Measurements from ENCODE around the gene SPARCL1.
"Not testable (repeated sequence)": the region's sequence is repeated elsewhere in the genome, so short reads cannot be mapped to it uniquely, and the experiment has no call there.

The SPARCL1 gene, protein sequence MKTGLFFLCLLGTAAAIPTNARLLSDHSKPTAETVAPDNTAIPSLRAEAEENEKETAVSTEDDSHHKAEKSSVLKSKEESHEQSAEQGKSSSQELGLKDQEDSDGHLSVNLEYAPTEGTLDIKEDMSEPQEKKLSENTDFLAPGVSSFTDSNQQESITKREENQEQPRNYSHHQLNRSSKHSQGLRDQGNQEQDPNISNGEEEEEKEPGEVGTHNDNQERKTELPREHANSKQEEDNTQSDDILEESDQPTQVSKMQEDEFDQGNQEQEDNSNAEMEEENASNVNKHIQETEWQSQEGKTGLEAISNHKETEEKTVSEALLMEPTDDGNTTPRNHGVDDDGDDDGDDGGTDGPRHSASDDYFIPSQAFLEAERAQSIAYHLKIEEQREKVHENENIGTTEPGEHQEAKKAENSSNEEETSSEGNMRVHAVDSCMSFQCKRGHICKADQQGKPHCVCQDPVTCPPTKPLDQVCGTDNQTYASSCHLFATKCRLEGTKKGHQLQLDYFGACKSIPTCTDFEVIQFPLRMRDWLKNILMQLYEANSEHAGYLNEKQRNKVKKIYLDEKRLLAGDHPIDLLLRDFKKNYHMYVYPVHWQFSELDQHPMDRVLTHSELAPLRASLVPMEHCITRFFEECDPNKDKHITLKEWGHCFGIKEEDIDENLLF

DNA sequence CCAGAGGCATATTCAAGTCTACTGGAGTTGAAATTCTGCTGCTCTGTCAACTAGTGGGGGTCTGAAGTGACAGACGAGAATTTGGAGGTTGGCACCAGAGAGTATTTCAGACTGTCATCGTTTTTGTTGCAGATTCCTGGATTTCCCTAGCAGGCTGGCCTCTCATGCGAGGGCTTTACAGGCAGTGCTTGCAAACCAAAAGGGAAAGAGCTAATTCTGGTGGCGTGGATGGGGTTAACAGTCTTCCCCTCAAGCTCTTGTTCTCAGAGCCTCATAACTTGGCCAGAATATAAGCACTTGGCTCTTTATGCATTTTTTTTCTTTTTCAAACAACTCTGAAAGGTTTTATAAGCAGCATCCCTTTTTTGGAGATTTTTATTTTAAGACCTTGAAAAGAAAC, at the start of gene SPARCL1:
Gene SPARCL1, minus strand, starts transcription at position 190 of the 400 bp plus-strand sequence. CDS start 29,802 bp downstream, outside the sequence.
- no peak for DNase-seq

DNA sequence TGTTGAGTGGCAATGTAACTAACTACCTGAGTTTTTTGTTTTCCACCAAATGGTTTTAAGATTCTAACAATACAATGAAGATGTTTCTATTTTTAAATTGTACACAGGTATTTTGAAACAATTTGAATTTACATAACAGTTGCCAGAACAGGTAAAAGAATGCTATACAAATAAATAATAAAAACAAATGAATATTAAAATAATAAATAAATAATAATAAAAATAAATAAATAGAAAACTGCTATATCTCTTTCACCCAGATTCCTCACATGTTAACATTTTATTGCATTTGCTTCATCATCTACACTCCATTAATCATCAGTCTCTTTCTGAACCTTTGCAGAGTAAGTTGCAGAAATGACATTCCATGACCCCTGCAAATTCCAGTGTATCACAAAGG, 46.8 kb upstream of the SPARCL1 start:
- DNase-seq: no peak

DNA sequence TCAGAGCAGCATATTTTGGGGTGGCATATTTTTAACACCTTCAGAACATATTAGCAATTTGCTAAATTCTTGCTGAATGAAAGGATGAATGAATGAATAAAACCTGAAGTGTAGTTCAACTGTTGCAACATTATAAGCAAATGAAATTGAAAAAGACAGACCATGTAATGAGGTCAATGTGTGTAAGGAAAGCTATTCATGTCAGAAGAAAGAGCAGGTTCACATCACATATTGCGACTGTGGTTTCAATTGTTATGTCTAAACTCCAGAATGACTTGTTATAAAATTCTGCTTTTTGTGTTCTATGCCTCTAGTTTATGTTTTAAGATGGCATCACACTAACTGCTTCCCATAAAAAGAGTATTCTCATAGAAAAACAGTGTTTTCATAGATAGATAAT, 46.2 kb upstream of the SPARCL1 start:
- DNase-seq: no peak

DNA sequence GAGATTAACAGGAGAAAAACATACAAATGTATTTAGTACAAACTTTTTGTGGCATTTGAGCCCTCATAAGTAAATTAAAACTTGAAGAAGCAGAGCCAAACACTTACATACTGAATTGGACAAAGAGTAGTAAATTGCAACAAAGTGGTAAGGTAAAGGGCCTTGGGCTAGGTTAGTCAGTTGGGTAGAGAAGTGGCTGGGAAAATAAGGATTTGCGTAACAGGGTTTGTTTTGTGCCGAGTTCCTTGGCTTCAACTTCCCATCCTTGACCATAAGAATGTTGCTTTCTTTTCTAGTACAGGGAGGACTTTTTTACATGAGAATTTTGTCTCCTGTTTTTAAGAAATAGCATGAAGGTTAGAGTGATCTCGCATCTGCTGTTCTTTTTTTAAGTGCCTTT, 45.8 kb upstream of the SPARCL1 start:
- no peak for DNase-seq

DNA sequence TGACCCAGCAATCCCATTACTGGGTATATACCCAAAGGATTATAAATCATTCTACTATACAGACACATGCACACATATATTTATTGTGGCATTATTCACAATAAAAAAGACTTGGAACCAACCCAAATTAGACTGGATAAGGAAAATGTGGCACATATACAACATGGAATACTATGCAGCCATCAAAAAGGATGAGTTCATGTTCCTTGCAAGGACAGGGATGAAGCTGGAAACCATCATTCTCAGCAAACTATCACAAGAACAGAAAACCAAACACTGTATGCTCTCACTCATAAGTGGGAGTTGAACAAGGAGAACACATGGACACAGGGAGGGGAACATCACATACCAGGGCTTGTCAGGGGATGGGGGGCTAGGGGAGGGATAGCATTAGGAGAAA, 45.2 kb upstream of the SPARCL1 start:
- DNase-seq: not testable (repeated sequence)

DNA sequence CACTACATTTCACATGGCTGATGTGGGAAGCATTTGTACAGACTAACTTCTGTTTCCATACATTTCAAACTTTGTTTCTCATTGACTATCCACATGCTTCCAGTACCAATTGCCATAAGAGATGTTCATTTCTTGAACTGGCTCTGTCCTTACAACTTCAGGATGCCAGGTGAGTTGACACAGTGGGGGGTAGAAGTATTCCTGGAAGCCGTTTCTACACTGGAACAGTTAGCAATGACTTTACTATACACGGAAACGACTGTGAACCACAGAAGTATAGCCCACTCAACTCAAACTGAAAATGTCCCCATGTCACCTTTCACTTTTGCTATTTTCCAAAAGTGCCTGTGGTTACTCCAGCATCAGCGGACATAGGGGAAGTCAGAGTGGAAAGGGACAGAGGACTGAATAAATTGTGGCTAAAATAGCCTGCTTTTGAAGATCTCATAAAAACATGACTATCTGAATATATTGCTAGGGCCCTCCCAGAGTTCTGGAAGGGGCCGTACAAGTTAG, 41.2 kb upstream of the SPARCL1 start:
- DNase-seq: no peak

DNA sequence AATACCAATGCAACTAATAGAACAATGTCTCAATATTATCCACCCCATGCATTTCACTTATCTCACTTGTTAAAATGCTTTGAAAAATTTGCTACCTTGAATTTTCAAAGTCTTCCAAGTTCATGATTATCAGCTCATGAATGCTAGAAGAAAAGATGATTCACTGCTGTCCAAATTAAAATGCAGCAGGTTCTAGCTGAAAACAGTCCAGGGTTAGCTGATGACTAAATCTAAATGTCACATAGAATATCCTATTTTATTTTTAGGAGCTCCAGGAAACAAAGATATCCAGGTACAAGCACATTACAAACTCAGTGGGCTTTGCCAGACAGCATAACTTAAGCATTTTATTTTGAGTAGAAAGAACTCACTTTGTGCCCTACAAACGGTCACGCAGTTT, 38.0 kb upstream of the SPARCL1 start:
- DNase-seq: no peak

DNA sequence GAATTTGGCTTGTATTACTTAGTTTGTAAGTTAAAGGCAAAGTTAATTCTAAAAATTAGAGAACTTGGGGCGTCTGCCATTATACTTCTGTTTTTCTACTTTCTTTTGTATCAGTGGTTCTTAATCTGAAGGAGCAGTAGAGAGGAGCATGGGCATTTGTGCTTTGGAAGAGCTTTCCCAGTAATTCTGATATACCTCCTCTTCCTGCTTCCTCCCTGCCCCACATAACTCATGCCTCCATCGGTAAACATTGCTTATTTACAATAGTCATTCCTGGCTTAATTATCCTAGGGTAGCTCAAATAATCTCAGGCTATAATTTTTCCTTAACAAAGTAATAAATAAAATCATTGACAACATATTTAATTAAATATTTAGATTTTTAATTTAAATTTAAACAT, 37.1 kb upstream of the SPARCL1 start:
- DNase-seq: no peak

DNA sequence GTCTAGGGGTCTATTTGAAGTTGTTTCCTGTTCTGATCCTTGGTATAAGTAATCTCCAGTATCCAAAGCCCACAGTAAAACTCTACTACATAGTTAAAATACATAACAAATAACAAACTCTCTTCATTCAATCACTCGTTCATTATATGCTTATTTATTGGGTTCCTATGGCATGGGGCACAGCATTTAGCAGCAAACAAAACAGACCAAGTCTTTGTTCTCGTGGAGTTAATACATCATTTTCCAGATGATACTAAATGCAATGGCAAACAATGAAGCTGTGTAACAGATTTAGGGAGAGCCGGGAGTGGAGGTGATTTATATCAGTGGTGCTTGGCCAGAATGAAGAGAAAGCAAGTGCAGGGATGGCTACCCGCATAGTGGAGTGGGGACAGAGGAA, 36.6 kb upstream of the SPARCL1 start:
- no peak for DNase-seq

DNA sequence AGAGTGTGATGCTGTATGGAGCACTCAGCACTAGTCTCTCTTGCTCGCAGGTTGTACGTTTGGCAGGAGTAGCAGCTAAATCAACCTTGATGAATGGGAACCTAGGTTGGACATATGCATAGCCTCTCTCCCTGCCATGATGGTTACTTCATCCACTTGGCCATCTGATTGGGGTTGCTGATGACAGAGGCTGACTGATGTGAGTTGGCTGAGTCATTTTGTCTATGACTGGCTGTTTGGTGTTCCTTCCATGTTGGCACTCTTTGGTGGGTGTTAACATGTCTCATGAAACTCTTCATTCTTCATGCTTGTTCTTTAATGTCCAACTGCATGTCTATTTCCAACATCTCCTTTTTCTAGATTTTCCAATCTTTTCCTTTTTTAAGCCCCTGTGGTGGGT, 31.6 kb upstream of the SPARCL1 start:
- no peak for DNase-seq

DNA sequence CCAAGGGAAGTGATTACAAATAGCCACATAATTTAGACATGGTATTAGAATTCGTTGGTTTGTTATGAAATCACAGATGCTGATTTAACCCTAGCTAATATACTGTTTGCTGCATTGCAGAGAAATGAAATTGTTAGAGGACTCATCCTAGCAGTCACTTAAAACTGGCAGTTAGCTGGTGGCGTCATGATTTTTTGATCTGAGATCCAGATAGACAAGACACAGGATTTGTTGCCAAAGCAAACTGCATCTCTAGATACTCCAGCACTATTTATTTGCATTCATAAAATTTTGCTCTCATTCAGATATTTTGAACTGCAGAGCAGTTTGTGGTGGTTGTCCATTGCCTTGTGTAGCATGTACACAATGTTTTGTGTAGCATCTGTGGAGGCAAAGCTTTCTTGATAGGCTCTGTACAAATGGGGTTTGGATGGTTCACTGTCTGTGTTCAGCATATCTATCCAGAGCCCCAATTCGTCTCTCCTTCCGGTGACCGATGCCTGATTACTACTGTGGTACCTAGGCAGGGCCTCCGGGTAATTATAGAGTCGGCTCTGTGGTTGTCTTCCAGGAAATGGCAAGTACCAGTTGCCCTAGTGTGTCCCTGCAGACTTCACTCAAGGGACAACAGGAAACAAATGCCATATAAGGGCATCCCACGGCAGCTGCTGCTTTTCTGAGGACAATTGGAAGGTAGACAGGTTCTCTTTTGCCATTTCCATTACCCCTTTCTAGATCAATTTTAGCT, 30.1 kb upstream of the SPARCL1 start:
- DNase-seq: no peak

DNA sequence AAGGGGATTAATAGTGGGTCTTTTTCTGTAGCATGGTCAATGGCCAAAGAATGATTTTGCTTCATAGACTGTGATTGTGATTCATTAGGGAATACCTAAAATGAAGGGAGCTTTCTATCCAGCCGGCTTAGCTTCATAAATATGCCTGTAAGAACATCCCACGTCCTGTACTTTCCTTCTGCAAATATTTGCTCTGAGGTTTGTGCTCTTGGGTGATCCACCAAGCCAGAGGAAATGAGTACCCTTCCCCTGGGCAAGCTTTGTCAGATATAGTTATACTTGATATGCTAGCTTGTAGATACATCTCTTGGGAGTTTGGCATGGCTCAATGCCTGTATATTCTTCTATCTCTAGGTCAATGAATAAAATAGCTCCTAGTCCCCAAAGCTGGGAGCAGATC, 28.2 kb upstream of the SPARCL1 start:
- no peak for DNase-seq

DNA sequence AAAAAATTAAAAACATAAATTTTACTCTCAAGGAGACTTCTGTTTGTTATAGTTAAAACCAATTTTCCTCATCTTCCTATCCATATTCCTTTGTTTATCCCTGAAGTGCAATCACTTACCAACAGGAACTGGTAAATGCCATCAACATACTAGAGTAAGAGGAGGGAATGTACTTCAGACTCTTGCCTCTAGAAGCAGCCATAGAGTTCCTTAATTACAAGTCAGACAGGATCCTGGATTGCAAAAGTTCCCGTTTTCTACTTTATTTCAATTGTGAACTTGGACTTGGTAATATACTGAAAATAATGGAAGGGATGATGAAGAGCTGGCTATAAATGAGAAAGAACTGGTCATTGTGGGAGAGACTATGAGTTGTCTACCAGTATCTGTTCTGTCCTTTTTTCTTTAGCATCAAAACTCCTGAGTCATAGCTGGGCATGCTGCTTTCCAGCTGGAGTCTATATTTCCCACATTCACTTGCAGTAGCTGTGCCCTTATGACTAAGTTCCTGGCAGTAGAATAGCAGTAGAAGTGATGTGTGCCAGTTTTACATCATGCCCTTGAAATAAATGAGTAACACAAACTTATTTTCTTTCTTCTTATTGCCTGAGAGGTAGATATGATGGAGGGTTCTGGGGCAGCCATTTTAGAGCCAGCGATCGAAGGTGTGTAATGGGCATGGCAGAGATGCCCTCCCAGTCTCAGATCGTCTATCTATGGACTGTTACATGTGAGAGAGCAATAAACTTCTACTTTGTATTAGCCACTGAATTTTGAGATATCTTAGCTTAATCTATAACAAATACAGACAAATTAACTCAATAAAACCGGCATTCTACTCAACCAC, 26.8 kb upstream of the SPARCL1 start:
- no peak for DNase-seq

DNA sequence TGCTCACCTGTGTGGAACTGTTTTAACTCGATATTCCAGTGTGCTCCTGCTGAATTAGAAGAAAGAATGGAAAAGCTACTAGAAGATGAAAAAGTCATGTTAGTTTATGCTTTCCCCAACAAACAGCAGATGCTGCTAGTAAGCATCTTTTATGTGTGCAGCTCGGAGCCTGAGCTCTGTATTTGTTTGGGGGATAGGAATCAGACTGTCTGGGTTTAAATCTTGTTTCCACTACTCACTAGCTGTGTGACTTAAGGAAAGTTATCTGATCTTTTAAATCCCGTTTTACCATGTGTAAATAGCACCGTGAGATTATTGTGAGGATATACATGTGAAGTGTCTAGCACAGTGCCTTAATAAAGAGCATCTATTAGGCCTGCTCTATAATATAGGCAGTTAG, 24.0 kb upstream of the SPARCL1 start:
- DNase-seq: no peak

DNA sequence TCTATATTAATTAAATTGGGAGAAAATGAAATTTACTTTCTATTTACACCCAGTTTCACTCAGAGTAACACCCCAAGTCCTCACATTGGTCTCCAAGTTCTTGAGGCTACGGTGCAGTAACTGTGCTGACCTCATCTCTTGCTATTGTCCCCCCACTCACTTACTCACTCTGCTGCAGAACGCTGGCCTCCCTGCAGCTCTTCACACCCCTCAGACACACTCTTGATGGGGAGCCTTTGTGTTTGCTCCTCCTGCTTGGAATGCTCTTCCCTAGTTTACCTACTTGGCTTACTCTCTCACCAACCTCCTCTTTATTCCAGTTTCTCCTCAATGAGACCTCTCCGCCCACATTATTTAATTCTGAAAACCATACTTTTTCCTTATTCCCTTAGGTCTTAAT, 22.2 kb upstream of the SPARCL1 start:
- DNase-seq: no peak

DNA sequence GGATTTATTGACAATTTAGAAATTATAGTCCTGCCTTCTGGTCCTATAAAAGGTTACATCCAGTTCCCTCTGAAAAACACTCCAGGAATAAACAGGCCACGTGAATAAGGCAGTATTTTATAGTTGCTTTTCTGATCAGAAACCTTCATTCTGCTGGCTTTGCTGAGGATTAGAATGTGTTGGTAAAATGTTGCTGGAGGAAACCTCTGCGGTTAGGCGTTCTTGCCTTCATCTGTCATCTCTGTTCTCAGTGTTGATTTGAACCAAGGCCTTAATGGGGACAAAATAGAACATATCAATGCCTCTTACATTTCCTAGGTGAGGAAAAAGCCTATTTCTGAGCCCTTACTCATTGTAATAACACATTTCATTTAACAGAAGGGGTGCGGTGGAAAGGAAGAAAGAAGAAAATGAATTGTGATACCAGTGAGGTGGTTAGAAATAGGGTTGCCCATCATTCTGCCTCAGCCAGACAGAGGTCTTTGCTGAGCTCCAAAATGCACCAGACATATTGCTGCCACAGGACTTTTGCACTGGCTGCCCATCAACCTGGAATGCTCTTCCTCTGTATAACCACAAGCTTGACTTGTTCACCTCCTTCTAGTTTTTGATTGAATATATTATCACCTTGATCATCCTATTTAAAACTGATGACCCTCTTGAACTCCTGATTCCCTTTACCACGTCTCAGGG, 18.0 kb upstream of the SPARCL1 start:
- DNase-seq: no peak

DNA sequence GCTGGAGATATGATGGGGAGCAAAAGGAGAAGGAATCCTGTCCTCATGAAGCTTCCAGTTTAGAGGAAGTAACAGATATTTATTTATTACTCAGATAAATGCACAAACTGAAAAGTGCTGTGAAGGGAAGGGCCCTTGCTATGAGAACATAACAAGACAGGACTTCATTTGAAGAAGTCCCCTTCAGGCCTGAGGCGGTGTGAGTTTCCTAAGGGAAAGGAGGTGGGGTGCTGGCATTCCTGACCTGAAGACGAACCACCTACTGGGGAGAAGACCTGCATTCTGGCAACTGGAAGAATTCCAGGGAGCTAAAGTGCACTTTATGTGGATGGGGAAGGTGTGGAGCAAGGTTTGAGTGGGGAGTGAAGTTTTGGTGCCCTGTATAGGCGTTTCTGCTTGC, 15.9 kb upstream of the SPARCL1 start:
- DNase-seq: no peak

DNA sequence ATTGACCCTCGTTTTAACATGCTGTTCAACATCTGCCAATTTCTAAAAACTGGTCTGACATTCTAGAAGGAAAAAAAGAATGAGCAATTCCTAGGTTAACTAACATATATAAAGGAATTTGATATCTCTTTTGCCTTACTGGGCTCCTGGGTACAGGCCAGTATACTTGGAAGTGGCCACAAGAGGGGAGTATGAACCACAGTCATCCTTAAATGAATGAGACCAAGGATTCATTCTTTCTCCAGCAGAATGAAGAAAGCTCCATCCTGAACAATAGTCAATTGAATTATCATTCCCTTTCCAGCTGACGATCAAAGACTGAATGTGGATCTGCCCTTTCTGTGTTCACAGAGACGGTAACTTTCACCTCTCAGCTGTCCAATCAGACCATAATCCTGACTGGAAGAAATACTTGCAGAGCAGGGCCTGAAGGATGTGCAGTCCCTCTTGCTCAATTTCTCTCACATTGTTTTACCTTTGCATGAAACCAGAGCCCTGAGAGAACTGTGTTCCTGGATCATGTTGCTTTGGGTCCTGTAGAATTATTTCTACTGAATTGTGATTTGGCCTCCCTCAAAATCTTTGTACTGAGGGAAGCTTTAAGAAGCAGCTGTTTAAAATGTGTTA, 14.8 kb upstream of the SPARCL1 start:
- no peak for DNase-seq

DNA sequence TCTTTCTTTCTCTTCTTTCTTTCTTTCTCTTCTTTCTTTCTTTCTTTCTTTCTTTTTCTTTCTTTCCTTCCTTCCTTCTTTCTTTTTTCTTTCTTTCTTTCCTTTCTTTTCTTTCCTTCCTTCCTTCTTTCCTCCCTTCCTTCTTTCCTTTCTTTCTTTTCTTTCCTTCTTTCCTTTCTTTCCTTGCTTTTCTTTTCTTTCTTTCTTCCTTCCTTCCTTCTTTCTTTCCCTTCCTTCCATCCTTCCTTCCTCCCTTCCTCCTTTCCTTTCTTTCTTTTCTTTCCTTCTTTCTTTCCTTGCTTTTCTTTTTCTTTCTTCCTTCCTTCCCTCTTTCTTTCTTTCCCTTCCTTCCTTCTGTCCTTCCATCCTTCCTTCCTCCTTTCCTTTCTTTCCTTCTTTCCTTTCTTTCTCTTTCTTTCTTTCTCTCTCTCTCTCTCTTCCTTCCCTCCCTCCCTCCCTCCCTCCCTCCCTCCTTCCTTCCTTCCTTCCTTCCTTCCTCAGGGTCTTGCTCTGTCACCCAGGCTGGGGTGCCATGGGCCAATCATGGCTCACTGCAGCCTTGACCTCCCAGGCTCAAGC, 13.6 kb upstream of the SPARCL1 start:
- no peak for DNase-seq

DNA sequence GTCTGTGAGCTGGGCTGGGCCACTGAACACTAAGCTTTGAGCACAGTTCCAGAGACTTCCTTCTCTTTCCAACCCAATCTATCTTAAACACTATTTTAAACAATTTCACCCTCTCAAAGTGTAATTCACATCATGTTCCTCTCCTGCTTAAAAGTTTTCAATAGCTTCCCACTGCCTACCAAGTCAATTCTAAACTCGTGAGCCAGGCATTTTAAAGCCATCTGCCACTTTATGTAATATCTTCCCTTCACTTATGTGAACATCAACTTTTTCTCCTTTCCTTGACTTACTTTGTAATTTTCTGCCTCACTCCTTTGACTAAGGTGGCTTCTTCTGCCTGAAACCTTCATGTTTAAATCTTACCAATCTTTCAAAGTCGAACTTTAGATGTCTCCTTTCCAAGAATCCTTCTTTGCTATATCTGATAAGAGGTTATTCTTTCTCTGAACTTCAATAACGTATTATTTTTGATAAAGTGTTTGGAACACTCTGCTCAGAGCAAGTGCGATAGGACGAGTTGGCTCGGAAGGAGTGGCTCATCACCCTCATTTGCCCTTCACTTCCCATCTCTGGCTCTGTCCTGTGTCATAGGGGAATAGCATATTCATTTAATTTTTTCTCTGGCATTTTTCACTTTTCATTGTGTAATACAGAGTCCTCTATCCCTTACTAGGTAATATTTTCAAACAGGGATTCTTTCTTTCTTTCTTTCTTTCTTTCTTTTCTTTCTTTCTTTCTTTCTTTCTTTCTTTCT, 13.0 kb upstream of the SPARCL1 start:
- no peak for DNase-seq

Data from NCI-H345 (cell line).